ENCODE results near the gene ATP6V1A. TPM values are rescaled to one million over a fixed set of nuclear protein-coding genes. Genes with fewer than 3 reads are reported as not detected.

The ATP6V1A gene
- total and polyA plus RNA-seq, 2 donors, result 30.0 to 39.6 TPM

GRCh38 chr3:113758389-113759024 lies 11.7 kb downstream of the ATP6V1A start:
- H3K27me3 ChIP-seq (ENCODE audit: control insufficient read depth in 2 of 2, insufficient read depth in 1 of 2, low read length in 1 of 2), result no peaks in the 10 kb centered on the region
- peaks cover 0 to 3% of the 10 kb centered on the region in 2 donors for H3K4me1 ChIP-seq (ENCODE audit: control insufficient read depth in 2 of 2, insufficient read depth in 2 of 2, low read length in 2 of 2)
- 98% methylated on average over 1 of the region's 1 CpG for WGBS
- H3K9me3 ChIP-seq (ENCODE audit: control insufficient read depth in 2 of 2, insufficient read depth in 1 of 2, low read length in 1 of 2), result no peaks in the 10 kb centered on the region
- DNase-seq (ENCODE audit: low read depth in 6 of 9, low spot score in 9 of 9), result no peak
- H3K36me3 ChIP-seq (ENCODE audit: control insufficient read depth in 2 of 2, insufficient read depth in 2 of 2, low read length in 1 of 2), result no peaks in the 10 kb centered on the region
- no peak overlapping the region for H3K27ac ChIP-seq (ENCODE audit: low read depth in 1 of 2, low read length in 1 of 2)
- no peak overlapping the region for H3K4me3 ChIP-seq (ENCODE audit: low read length in 2 of 2)

- Histone ChIP-seq H3K4me1 (ENCODE audit: control insufficient read depth in 2 of 2, insufficient read depth in 2 of 2, low read length in 2 of 2) (no peaks in the 10 kb centered on the region), H3K9me3 (ENCODE audit: control insufficient read depth in 2 of 2, insufficient read depth in 1 of 2, low read length in 1 of 2) (no peaks in the 10 kb centered on the region), H3K27me3 (ENCODE audit: control insufficient read depth in 2 of 2, insufficient read depth in 1 of 2, low read length in 1 of 2) (no peaks in the 10 kb centered on the region), H3K36me3 (ENCODE audit: control insufficient read depth in 2 of 2, insufficient read depth in 2 of 2, low read length in 1 of 2) (no peaks in the 10 kb centered on the region), H3K27ac (ENCODE audit: low read depth in 1 of 2, low read length in 1 of 2) (no peak overlapping the region), H3K4me3 (ENCODE audit: low read length in 2 of 2) (no peak overlapping the region)
- 97% methylated on average over 2 of the region's 2 CpGs for whole genome bisulfite sequencing
- DNase-seq (ENCODE audit: low read depth in 6 of 9, low spot score in 9 of 9), result no peak
Measured at GRCh38 chr3:113764698-113765097, 17.9 kb downstream of the ATP6V1A start.

- no peaks in the 10 kb centered on the region for H3K27me3 ChIP-seq (ENCODE audit: control insufficient read depth in 2 of 2, insufficient read depth in 1 of 2, low read length in 1 of 2)
- H3K4me1 ChIP-seq (ENCODE audit: control insufficient read depth in 2 of 2, insufficient read depth in 2 of 2, low read length in 2 of 2), result no peaks in the 10 kb centered on the region
- no peaks in the 10 kb centered on the region for H3K9me3 ChIP-seq (ENCODE audit: control insufficient read depth in 2 of 2, insufficient read depth in 1 of 2, low read length in 1 of 2)
- no peak overlapping the region for H3K4me3 ChIP-seq (ENCODE audit: low read length in 2 of 2)
- DNase-seq (ENCODE audit: low read depth in 6 of 9, low spot score in 9 of 9), result no peak
- H3K27ac ChIP-seq (ENCODE audit: low read depth in 1 of 2, low read length in 1 of 2), result no peak overlapping the region
- no peaks in the 10 kb centered on the region for H3K36me3 ChIP-seq (ENCODE audit: control insufficient read depth in 2 of 2, insufficient read depth in 2 of 2, low read length in 1 of 2)
Measured at GRCh38 chr3:113769551-113769950, 22.7 kb downstream of the ATP6V1A start.

GRCh38 chr3:113771993-113772392 lies 25.2 kb downstream of the ATP6V1A start:
- Histone ChIP-seq H3K27me3 (ENCODE audit: control insufficient read depth in 2 of 2, insufficient read depth in 1 of 2, low read length in 1 of 2) (no peaks in the 10 kb centered on the region), H3K27ac (ENCODE audit: low read depth in 1 of 2, low read length in 1 of 2) (no peak overlapping the region)
- no peak for DNase-seq (ENCODE audit: low read depth in 6 of 9, low spot score in 9 of 9)

GRCh38 chr3:113773381-113773780 lies 26.5 kb downstream of the ATP6V1A start:
- DNase-seq (ENCODE audit: low read depth in 6 of 9, low spot score in 9 of 9), result no peak
- Histone ChIP-seq H3K4me3 (ENCODE audit: low read length in 2 of 2) (no peak overlapping the region), H3K27me3 (ENCODE audit: control insufficient read depth in 2 of 2, insufficient read depth in 1 of 2, low read length in 1 of 2) (no peaks in the 10 kb centered on the region), H3K36me3 (ENCODE audit: control insufficient read depth in 2 of 2, insufficient read depth in 2 of 2, low read length in 1 of 2) (no peaks in the 10 kb centered on the region), H3K9me3 (ENCODE audit: control insufficient read depth in 2 of 2, insufficient read depth in 1 of 2, low read length in 1 of 2) (no peaks in the 10 kb centered on the region), H3K27ac (ENCODE audit: low read depth in 1 of 2, low read length in 1 of 2) (no peak overlapping the region), H3K4me1 (ENCODE audit: control insufficient read depth in 2 of 2, insufficient read depth in 2 of 2, low read length in 2 of 2) (no peaks in the 10 kb centered on the region)
- 87% methylated on average over 3 of the region's 3 CpGs for WGBS

More at GRCh38 chr3:113771993-113772392, 25.2 kb downstream of the ATP6V1A start:
- Histone ChIP-seq H3K9me3 (ENCODE audit: control insufficient read depth in 2 of 2, insufficient read depth in 1 of 2, low read length in 1 of 2) (no peaks in the 10 kb centered on the region), H3K4me3 (ENCODE audit: low read length in 2 of 2) (no peak overlapping the region), H3K4me1 (ENCODE audit: control insufficient read depth in 2 of 2, insufficient read depth in 2 of 2, low read length in 2 of 2) (no peaks in the 10 kb centered on the region), H3K36me3 (ENCODE audit: control insufficient read depth in 2 of 2, insufficient read depth in 2 of 2, low read length in 1 of 2) (no peaks in the 10 kb centered on the region)

- WGBS, result 96% methylated on average over 1 of the region's 1 CpG
- Histone ChIP-seq H3K4me3 (ENCODE audit: low read length in 2 of 2) (no peak overlapping the region), H3K27ac (ENCODE audit: low read depth in 1 of 2, low read length in 1 of 2) (no peak overlapping the region), H3K4me1 (ENCODE audit: control insufficient read depth in 2 of 2, insufficient read depth in 2 of 2, low read length in 2 of 2) (no peaks in the 10 kb centered on the region), H3K27me3 (ENCODE audit: control insufficient read depth in 2 of 2, insufficient read depth in 1 of 2, low read length in 1 of 2) (no peaks in the 10 kb centered on the region), H3K36me3 (ENCODE audit: control insufficient read depth in 2 of 2, insufficient read depth in 2 of 2, low read length in 1 of 2) (no peaks in the 10 kb centered on the region), H3K9me3 (ENCODE audit: control insufficient read depth in 2 of 2, insufficient read depth in 1 of 2, low read length in 1 of 2) (no peaks in the 10 kb centered on the region)
- no peak for DNase-seq (ENCODE audit: low read depth in 6 of 9, low spot score in 9 of 9)
Measured at GRCh38 chr3:113775516-113775915, 28.7 kb downstream of the ATP6V1A start.

- no peak for DNase-seq (ENCODE audit: low read depth in 6 of 9, low spot score in 9 of 9)
- Histone ChIP-seq H3K36me3 (ENCODE audit: control insufficient read depth in 2 of 2, insufficient read depth in 2 of 2, low read length in 1 of 2) (no peaks in the 10 kb centered on the region), H3K27ac (ENCODE audit: low read depth in 1 of 2, low read length in 1 of 2) (no peak overlapping the region), H3K27me3 (ENCODE audit: control insufficient read depth in 2 of 2, insufficient read depth in 1 of 2, low read length in 1 of 2) (no peaks in the 10 kb centered on the region), H3K4me3 (ENCODE audit: low read length in 2 of 2) (no peak overlapping the region), H3K9me3 (ENCODE audit: control insufficient read depth in 2 of 2, insufficient read depth in 1 of 2, low read length in 1 of 2) (no peaks in the 10 kb centered on the region), H3K4me1 (ENCODE audit: control insufficient read depth in 2 of 2, insufficient read depth in 2 of 2, low read length in 2 of 2) (no peaks in the 10 kb centered on the region)
- 97% methylated on average over 3 of the region's 3 CpGs for WGBS
Measured at GRCh38 chr3:113776564-113776963, 29.7 kb downstream of the ATP6V1A start.

GRCh38 chr3:113783463-113783862 lies 36.6 kb downstream of the ATP6V1A start:
- Histone ChIP-seq H3K9me3 (ENCODE audit: control insufficient read depth in 2 of 2, insufficient read depth in 1 of 2, low read length in 1 of 2) (no peaks in the 10 kb centered on the region), H3K27me3 (ENCODE audit: control insufficient read depth in 2 of 2, insufficient read depth in 1 of 2, low read length in 1 of 2) (no peaks in the 10 kb centered on the region), H3K36me3 (ENCODE audit: control insufficient read depth in 2 of 2, insufficient read depth in 2 of 2, low read length in 1 of 2) (peaks cover 4 to 21% of the 10 kb centered on the region in 2 donors), H3K27ac (ENCODE audit: low read depth in 1 of 2, low read length in 1 of 2) (no peak overlapping the region), H3K4me3 (ENCODE audit: low read length in 2 of 2) (no peak overlapping the region), H3K4me1 (ENCODE audit: control insufficient read depth in 2 of 2, insufficient read depth in 2 of 2, low read length in 2 of 2) (no peaks in the 10 kb centered on the region)
- peak in 1 of 9 donors; percentile 10 for DNase-seq (ENCODE audit: low read depth in 6 of 9, low spot score in 9 of 9)

- 61% methylated on average over 4 of the region's 4 CpGs for WGBS
- DNase-seq (ENCODE audit: low read depth in 6 of 9, low spot score in 9 of 9), result peak in 1 of 9 donors; percentile 7
- Histone ChIP-seq H3K27ac (ENCODE audit: low read depth in 1 of 2, low read length in 1 of 2) (peak overlapping the region in 1 of 2 donors; percentile 4), H3K27me3 (ENCODE audit: control insufficient read depth in 2 of 2, insufficient read depth in 1 of 2, low read length in 1 of 2) (no peaks in the 10 kb centered on the region), H3K36me3 (ENCODE audit: control insufficient read depth in 2 of 2, insufficient read depth in 2 of 2, low read length in 1 of 2) (peaks cover 10 to 25% of the 10 kb centered on the region in 2 donors), H3K4me3 (ENCODE audit: low read length in 2 of 2) (no peak overlapping the region), H3K9me3 (ENCODE audit: control insufficient read depth in 2 of 2, insufficient read depth in 1 of 2, low read length in 1 of 2) (no peaks in the 10 kb centered on the region), H3K4me1 (ENCODE audit: control insufficient read depth in 2 of 2, insufficient read depth in 2 of 2, low read length in 2 of 2) (no peaks in the 10 kb centered on the region)
Measured at GRCh38 chr3:113783980-113784379, 37.1 kb downstream of the ATP6V1A start.
